Liver (tissue), 9 donors: ENCODE measurements around the gene PHGDH. TPM values are rescaled to one million over a fixed set of nuclear protein-coding genes. Genes with fewer than 3 reads are reported as not detected.

Experiments
- DNase-seq: peaks from one replicate; pipeline ENCODE4 v3.0.0-alpha.2; 2017; ENCODE audit warnings: low spot score
- H3K27ac ChIP-seq, 2 donors: one replicate each; pipeline ENCODE4 v1.7.0; 2013; ENCODE audit warnings: inconsistent platforms in 2 of 2, low read length in 2 of 2, control low read depth in 1 of 2, low read depth in 1 of 2, mild to moderate bottlenecking in 1 of 2
- H3K27me3 ChIP-seq, 4 donors: one replicate each; pipeline versions ENCODE4 v1.6.1 to v1.7.0; 2013; ENCODE audit warnings: low read length in 3 of 4, inconsistent platforms in 1 of 4, mild to moderate bottlenecking in 1 of 4, moderate library complexity in 1 of 4; ENCODE audit not compliant: control insufficient read depth in 4 of 4, insufficient read depth in 4 of 4
- H3K36me3 ChIP-seq, 4 donors: one replicate each; pipeline versions ENCODE4 v1.6.1 to v1.7.0; 2013; ENCODE audit warnings: low read length in 3 of 4, mild to moderate bottlenecking in 3 of 4, low read depth in 1 of 4, moderate library complexity in 1 of 4; ENCODE audit not compliant: control insufficient read depth in 4 of 4, insufficient read depth in 3 of 4
- H3K4me1 ChIP-seq, 4 donors: one replicate each; pipeline versions ENCODE4 v1.6.1 to v1.7.0; 2013; ENCODE audit warnings: low read length in 3 of 4, mild to moderate bottlenecking in 3 of 4, moderate library complexity in 1 of 4; ENCODE audit not compliant: control insufficient read depth in 4 of 4, insufficient read depth in 4 of 4
- H3K4me3 ChIP-seq, 3 donors: one replicate each; pipeline versions ENCODE4 v1.6.1 to v1.7.0; 2013; ENCODE audit warnings: low read length in 3 of 3, control low read depth in 1 of 3, low read depth in 1 of 3, mild to moderate bottlenecking in 1 of 3
- H3K9ac ChIP-seq, 2 donors: one replicate each; pipeline ENCODE4 v1.7.0; 2013; ENCODE audit warnings: low read length in 2 of 2, mild to moderate bottlenecking in 2 of 2, moderate library complexity in 2 of 2, control low read depth in 1 of 2, low read depth in 1 of 2
- H3K9me3 ChIP-seq, 4 donors: one replicate each; pipeline versions ENCODE4 v1.6.1 to v1.7.0; 2013; ENCODE audit warnings: low read length in 3 of 4; ENCODE audit not compliant: control insufficient read depth in 4 of 4
- EGR1 ChIP-seq, 2 donors: IDR thresholded peaks; 2 replicates each; pipeline ENCODE4 v1.6.1; 2016 to 2018; ENCODE audit warnings: antibody characterized with exemption in 2 of 2, low read depth in 2 of 2
- FOXA2 ChIP-seq: IDR thresholded peaks from 2 replicates; pipeline ENCODE4 v1.6.1; 2016; ENCODE audit warnings: antibody characterized with exemption
- GABPA ChIP-seq, 2 donors: IDR thresholded peaks in 1 of 2; conservative IDR thresholded peaks in 1 of 2; 2 replicates each; pipeline ENCODE4 v1.6.1; 2016; ENCODE audit warnings: antibody characterized with exemption in 2 of 2, mild to moderate bottlenecking in 1 of 2, moderate library complexity in 1 of 2
- HNF4A ChIP-seq, 2 donors: conservative IDR thresholded peaks; 2 replicates each; pipeline ENCODE4 v1.6.1; 2016; ENCODE audit warnings: antibody characterized with exemption in 2 of 2, mild to moderate bottlenecking in 2 of 2
- HNF4G ChIP-seq: IDR thresholded peaks from 2 replicates; pipeline ENCODE4 v1.6.1; 2016; ENCODE audit warnings: antibody characterized with exemption
- JUND ChIP-seq, 2 donors: IDR thresholded peaks; 2 replicates each; pipeline ENCODE4 v1.6.1; 2016; ENCODE audit warnings: antibody characterized with exemption in 2 of 2
- NR2F2 ChIP-seq: IDR thresholded peaks from 2 replicates; pipeline ENCODE4 v1.6.1; 2016; ENCODE audit warnings: antibody characterized with exemption
- RAD21 ChIP-seq, 2 donors: IDR thresholded peaks; 2 replicates each; pipeline ENCODE4 v1.6.1; 2016; ENCODE audit warnings: antibody characterized with exemption in 2 of 2, mild to moderate bottlenecking in 2 of 2
- RXRA ChIP-seq, 2 donors: IDR thresholded peaks; 2 replicates each; pipeline ENCODE4 v1.6.1; 2017 to 2018; ENCODE audit warnings: antibody characterized with exemption in 2 of 2, mild to moderate bottlenecking in 1 of 2
- SP1 ChIP-seq: IDR thresholded peaks from 2 replicates; pipeline ENCODE4 v1.6.1; 2018; ENCODE audit warnings: antibody characterized with exemption, mild to moderate bottlenecking
- YY1 ChIP-seq: IDR thresholded peaks from 2 replicates; pipeline ENCODE4 v1.6.1; 2016; ENCODE audit warnings: antibody characterized with exemption, mild to moderate bottlenecking
- WGBS: extraction: QIAGEN DNeasy Blood & Tissue Kit; methylation state at CpG from one replicate; pipeline ENCODE4 v1.1.7; 2013; 5-methylcytosine and 5-hydroxymethylcytosine counted together
- polyA plus RNA-seq, 2 donors: library from polyadenylated mRNA; stranded (reverse) in 1 of 2; unstranded in 1 of 2; fragments of 200-250 nt in 1 of 2; fragments of >200 nt in 1 of 2; fragmentation: Nextera tagmentation in 1 of 2; extraction: Ambion mirVana in 1 of 2; gene quantifications; one replicate each; pipeline versions ENCODE4 v1.2.1 to v1.2.3, GENCODE V29; 2013 to 2015
- total RNA-seq, 2 donors: library from RNA; depleted of rRNA; stranded (reverse); fragments of >200 nt; gene quantifications; one replicate each; pipeline ENCODE4 v1.2.3, GENCODE V29; 2014
- TF ChIP-seq, protein P1 (sequence below): fragments of 150-350 bp; IDR thresholded peaks from 2 replicates; pipeline ENCODE4 v1.5.1; 2017; ENCODE audit warnings: improper control_type of control experiment, low read depth, low read length; ENCODE audit not compliant: missing input control
- TF ChIP-seq, protein P2 (sequence below): IDR thresholded peaks from 2 replicates; pipeline ENCODE4 v1.6.1; 2016; ENCODE audit warnings: antibody characterized with exemption
- TF ChIP-seq, protein P3 (sequence below): IDR thresholded peaks from 2 replicates; pipeline ENCODE4 v1.6.1; 2016; ENCODE audit warnings: antibody characterized with exemption
- TF ChIP-seq, protein P4 (sequence below): IDR thresholded peaks from 2 replicates; pipeline ENCODE4 v1.6.1; 2016; ENCODE audit warnings: antibody characterized with exemption, mild to moderate bottlenecking
- donor health status: healthy.
- donor health status: healthy.
- donor health status: healthy.
- donor health status: healthy.
- donor health status: healthy.

PHGDH gene
- total and polyA plus RNA-seq, 4 donors: 48.0 to 178 (median 80.5) TPM

DNA sequence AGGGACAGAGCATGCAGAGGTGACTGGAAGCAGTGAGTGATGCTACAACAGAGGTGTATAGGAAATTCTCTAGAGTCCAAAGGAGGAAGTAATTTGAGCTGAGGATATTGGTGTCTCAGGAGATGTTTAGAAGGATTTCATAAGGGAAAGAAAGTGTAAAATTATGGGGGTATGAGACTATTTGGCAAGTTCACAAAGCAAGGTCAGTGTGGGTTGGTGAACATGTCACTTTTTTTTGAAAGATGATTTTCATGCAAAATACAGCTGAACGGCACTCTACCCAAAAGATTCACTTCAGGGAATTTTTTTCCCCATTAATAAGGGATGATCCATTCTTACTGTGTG lies 32.8 kb downstream of the PHGDH start:
- no peaks in the 10 kb centered on the region for H3K27me3 ChIP-seq
- DNase-seq: no peak
- TF ChIP-seq, protein P1, sequence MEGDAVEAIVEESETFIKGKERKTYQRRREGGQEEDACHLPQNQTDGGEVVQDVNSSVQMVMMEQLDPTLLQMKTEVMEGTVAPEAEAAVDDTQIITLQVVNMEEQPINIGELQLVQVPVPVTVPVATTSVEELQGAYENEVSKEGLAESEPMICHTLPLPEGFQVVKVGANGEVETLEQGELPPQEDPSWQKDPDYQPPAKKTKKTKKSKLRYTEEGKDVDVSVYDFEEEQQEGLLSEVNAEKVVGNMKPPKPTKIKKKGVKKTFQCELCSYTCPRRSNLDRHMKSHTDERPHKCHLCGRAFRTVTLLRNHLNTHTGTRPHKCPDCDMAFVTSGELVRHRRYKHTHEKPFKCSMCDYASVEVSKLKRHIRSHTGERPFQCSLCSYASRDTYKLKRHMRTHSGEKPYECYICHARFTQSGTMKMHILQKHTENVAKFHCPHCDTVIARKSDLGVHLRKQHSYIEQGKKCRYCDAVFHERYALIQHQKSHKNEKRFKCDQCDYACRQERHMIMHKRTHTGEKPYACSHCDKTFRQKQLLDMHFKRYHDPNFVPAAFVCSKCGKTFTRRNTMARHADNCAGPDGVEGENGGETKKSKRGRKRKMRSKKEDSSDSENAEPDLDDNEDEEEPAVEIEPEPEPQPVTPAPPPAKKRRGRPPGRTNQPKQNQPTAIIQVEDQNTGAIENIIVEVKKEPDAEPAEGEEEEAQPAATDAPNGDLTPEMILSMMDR: no peak
- TF ChIP-seq HNF4G (no peak), GABPA (IDR thresholded peaks at IDR 0.05 in 1 of 2, conservative IDR thresholded peaks at IDR 0.05 in 1 of 2) (no peak), RXRA (IDR thresholded peaks at IDR 0.05) (no peak), HNF4A (conservative IDR thresholded peaks at IDR 0.05) (no peak), RAD21 (IDR thresholded peaks at IDR 0.05) (no peak), EGR1 (IDR thresholded peaks at IDR 0.05; ENCODE audit: low read depth in 2 of 2) (no peak)
- TF ChIP-seq, protein P2, sequence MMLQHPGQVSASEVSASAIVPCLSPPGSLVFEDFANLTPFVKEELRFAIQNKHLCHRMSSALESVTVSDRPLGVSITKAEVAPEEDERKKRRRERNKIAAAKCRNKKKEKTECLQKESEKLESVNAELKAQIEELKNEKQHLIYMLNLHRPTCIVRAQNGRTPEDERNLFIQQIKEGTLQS: no peak
- TF ChIP-seq, protein P3, sequence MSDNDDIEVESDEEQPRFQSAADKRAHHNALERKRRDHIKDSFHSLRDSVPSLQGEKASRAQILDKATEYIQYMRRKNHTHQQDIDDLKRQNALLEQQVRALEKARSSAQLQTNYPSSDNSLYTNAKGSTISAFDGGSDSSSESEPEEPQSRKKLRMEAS: no peak
- peak overlapping the region in 1 of 2 donors; percentile 10 for H3K27ac ChIP-seq
- peaks cover 7 to 37% (median 25%) of the 10 kb centered on the region in 4 donors for H3K4me1 ChIP-seq
- H3K4me3 ChIP-seq: no peak overlapping the region
- 89% methylated on average over 1 of the region's 1 CpG for WGBS
- H3K36me3 ChIP-seq: peaks cover 6 to 14% (median 12%) of the 10 kb centered on the region in 4 donors
- no peaks in the 10 kb centered on the region for H3K9me3 ChIP-seq
- no peak overlapping the region for H3K9ac ChIP-seq

DNA sequence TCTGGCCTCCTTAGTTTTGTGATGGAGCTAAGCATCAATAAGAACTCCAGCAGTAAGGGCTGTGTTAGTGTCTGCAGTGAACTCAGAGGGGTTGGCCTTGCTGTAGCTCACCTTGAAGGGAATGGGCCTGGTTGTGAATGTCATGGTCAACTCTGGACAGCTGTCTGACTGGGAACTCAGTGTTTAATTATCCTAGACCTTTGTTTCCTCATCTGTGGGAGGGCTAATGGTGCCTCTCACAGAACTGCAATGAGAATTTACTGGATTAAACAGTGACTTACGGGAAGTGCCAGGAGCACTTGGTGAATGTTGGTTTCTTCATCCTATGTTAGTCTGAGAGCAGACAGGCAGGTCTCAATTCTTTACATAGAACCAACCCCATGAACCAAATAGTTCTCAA lies 33.3 kb downstream of the PHGDH start:
- Histone ChIP-seq H3K27ac (peak overlapping the region; percentile 6 to 10), H3K36me3 (peaks cover 6 to 19% (median 17%) of the 10 kb centered on the region in 4 donors), H3K4me3 (no peak overlapping the region), H3K4me1 (peaks cover 7 to 37% (median 25%) of the 10 kb centered on the region in 4 donors), H3K9me3 (no peaks in the 10 kb centered on the region), H3K9ac (no peak overlapping the region), H3K27me3 (no peaks in the 10 kb centered on the region)
- DNase-seq: no peak
- 34% methylated on average over 1 of the region's 1 CpG for WGBS
- TF ChIP-seq YY1 (peak; percentile 70), HNF4A (conservative IDR thresholded peaks at IDR 0.05) (peak in 1 of 2 donors; percentile 72), JUND (IDR thresholded peaks at IDR 0.05) (peak; percentile 16 to 35), RAD21 (IDR thresholded peaks at IDR 0.05) (peak; percentile 21 to 38), SP1 (peak; percentile 29), NR2F2 (no peak), FOXA2 (peak; percentile 26), RXRA (IDR thresholded peaks at IDR 0.05) (peak in 1 of 2 donors; percentile 86)
- TF ChIP-seq, protein P3: no peak
- TF ChIP-seq, protein P4, sequence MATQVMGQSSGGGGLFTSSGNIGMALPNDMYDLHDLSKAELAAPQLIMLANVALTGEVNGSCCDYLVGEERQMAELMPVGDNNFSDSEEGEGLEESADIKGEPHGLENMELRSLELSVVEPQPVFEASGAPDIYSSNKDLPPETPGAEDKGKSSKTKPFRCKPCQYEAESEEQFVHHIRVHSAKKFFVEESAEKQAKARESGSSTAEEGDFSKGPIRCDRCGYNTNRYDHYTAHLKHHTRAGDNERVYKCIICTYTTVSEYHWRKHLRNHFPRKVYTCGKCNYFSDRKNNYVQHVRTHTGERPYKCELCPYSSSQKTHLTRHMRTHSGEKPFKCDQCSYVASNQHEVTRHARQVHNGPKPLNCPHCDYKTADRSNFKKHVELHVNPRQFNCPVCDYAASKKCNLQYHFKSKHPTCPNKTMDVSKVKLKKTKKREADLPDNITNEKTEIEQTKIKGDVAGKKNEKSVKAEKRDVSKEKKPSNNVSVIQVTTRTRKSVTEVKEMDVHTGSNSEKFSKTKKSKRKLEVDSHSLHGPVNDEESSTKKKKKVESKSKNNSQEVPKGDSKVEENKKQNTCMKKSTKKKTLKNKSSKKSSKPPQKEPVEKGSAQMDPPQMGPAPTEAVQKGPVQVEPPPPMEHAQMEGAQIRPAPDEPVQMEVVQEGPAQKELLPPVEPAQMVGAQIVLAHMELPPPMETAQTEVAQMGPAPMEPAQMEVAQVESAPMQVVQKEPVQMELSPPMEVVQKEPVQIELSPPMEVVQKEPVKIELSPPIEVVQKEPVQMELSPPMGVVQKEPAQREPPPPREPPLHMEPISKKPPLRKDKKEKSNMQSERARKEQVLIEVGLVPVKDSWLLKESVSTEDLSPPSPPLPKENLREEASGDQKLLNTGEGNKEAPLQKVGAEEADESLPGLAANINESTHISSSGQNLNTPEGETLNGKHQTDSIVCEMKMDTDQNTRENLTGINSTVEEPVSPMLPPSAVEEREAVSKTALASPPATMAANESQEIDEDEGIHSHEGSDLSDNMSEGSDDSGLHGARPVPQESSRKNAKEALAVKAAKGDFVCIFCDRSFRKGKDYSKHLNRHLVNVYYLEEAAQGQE: peak; percentile 45
